Ascending aorta (tissue), 2 donors: Measurements from ENCODE around the gene RNF214. TPM values are rescaled to one million over a fixed set of nuclear protein-coding genes. Genes with fewer than 3 reads are reported as not detected.

ENCODE experiments used
- DNase-seq, 2 donors: peaks; one replicate each; pipeline ENCODE4 v3.0.0-alpha.2; 2019; ENCODE audit warnings: low spot score in 2 of 2
- H3K27ac ChIP-seq, 2 donors: fragments of 200-600 bp; sonication (generic); one replicate each; pipeline ENCODE4 v1.5.1; 2016 to 2017; ENCODE audit warnings: mild to moderate bottlenecking in 1 of 2
- H3K27me3 ChIP-seq: fragments of 200-600 bp; sonication (generic); one replicate; pipeline ENCODE4 v1.5.1; 2017
- H3K36me3 ChIP-seq, 2 donors: fragments of 200-600 bp; sonication (generic); one replicate each; pipeline ENCODE4 v1.5.1; 2016
- H3K4me1 ChIP-seq, 2 donors: fragments of 200-600 bp; sonication (generic); one replicate each; pipeline ENCODE4 v1.5.1; 2016 to 2017; ENCODE audit warnings: mild to moderate bottlenecking in 1 of 2
- H3K4me3 ChIP-seq, 2 donors: fragments of 200-600 bp; sonication (generic); one replicate each; pipeline ENCODE4 v1.5.1; 2016 to 2017; ENCODE audit warnings: mild to moderate bottlenecking in 1 of 2
- H3K9me3 ChIP-seq, 2 donors: fragments of 200-600 bp; sonication (generic); one replicate each; pipeline ENCODE4 v1.5.1; 2016
- CTCF ChIP-seq, 3 experiments: fragments of 200-600 bp in 2 of 3; fragments of 450-650 bp in 1 of 3; sonication (generic) in 2 of 3; IDR thresholded peaks; one replicate each; pipeline ENCODE4 v1.5.1; 2016 to 2019; ENCODE audit warnings: antibody characterized with exemption in 3 of 3, mild to moderate bottlenecking in 1 of 3, moderate library complexity in 1 of 3
- intact Hi-C: fragments of 100-400 bp; cut with DNase I; formaldehyde crosslinking; loops from one replicate; pipeline ENCODE4 v1.15.1; 2023
- total RNA-seq: library from RNA; depleted of rRNA; stranded (reverse); fragments of >200 nt; gene quantifications from one replicate; pipeline ENCODE4 v1.1.0, GENCODE V29; 2016

The RNF214 gene
- total RNA-seq, 1 donor from 2014 or later, result 0.53 TPM

GRCh38 chr11:117223741-117224689, 8.5 kb upstream of the RNF214 start:
- peak overlapping the region; percentile 90 to 94 for H3K27ac ChIP-seq

GRCh38 chr11:117225553-117226170, 6.8 kb upstream of the RNF214 start:
- DNase-seq, result peak in 1 of 2 donors; percentile 61
- Histone ChIP-seq H3K27me3 (no peaks in the 10 kb centered on the region), H3K27ac (peak overlapping the region in 1 of 2 donors; percentile 6), H3K9me3 (no peaks in the 10 kb centered on the region), H3K36me3 (peaks cover 36 to 49% of the 10 kb centered on the region in 2 donors), H3K4me3 (no peak overlapping the region), H3K4me1 (peaks cover 6 to 24% of the 10 kb centered on the region in 2 donors)
- intact Hi-C loops, result loop anchor here (1.0 to 5.0 kb wide), 4 partner anchors 27 to 435 kb away; partner anchors contain the start of gene APOA5
- TF ChIP-seq CTCF (IDR thresholded peaks at IDR 0.05), result no peak

More at GRCh38 chr11:117223741-117224689, 8.5 kb upstream of the RNF214 start:
- TF ChIP-seq CTCF (IDR thresholded peaks at IDR 0.05), result no peak
- H3K4me3 ChIP-seq, result no peak overlapping the region
- no peaks in the 10 kb centered on the region for H3K9me3 ChIP-seq
- H3K4me1 ChIP-seq, result peaks cover 20 to 34% of the 10 kb centered on the region in 2 donors
- DNase-seq, result peak in 1 of 2 donors; percentile 64
- no peaks in the 10 kb centered on the region for H3K27me3 ChIP-seq
- peaks cover 30 to 41% of the 10 kb centered on the region in 2 donors for H3K36me3 ChIP-seq
- intact Hi-C loops, result no loop called here

GRCh38 chr11:117226388-117227385, 5.8 kb upstream of the RNF214 start:
- Histone ChIP-seq H3K27me3 (no peaks in the 10 kb centered on the region), H3K4me3 (no peak overlapping the region), H3K27ac (peak overlapping the region in 1 of 2 donors; percentile 16), H3K4me1 (peaks cover 7 to 19% of the 10 kb centered on the region in 2 donors), H3K9me3 (no peaks in the 10 kb centered on the region), H3K36me3 (peaks cover 36 to 49% of the 10 kb centered on the region in 2 donors)
- TF ChIP-seq CTCF (IDR thresholded peaks at IDR 0.05), result peak; percentile 71 to 87 (median 83)
- intact Hi-C loops, result loop anchor here (1.0 to 5.0 kb wide), 4 partner anchors 28 to 436 kb away; partner anchors contain the start of gene APOA5
- peak in 1 of 2 donors; percentile 71 for DNase-seq

GRCh38 chr11:117228091-117228490, 4.4 kb upstream of the RNF214 start:
- H3K27me3 ChIP-seq, result no peaks in the 10 kb centered on the region
- H3K36me3 ChIP-seq, result peaks cover 35 to 49% of the 10 kb centered on the region in 2 donors
- no peak overlapping the region for H3K27ac ChIP-seq
- intact Hi-C loops, result loop anchor here (5.0 kb wide), 1 partner anchor 351 kb away; no protein-coding TSS in a partner anchor
- no peaks in the 10 kb centered on the region for H3K9me3 ChIP-seq
- no peak overlapping the region for H3K4me3 ChIP-seq
- H3K4me1 ChIP-seq, result peaks cover 10 to 15% of the 10 kb centered on the region in 2 donors
- TF ChIP-seq CTCF (IDR thresholded peaks at IDR 0.05), result no peak
- peak in 1 of 2 donors; percentile 60 for DNase-seq
